Parathyroid adenoma (tissue), 2 donors: Measurements from ENCODE around the gene SPTLC2.
A peak's percentile ranks its signal among the peaks of the same experiment; 100 is the strongest.

Source experiments
- H2AFZ ChIP-seq: fragments of 300-600 bp; sonication (generic); one replicate; pipeline ENCODE4 v1.7.0; 2017; ENCODE audit warnings: antibody characterized with exemption, mild to moderate bottlenecking
- H3K27ac ChIP-seq: fragments of 300-600 bp; sonication (generic); one replicate; pipeline ENCODE4 v1.7.0; 2017
- H3K27me3 ChIP-seq: fragments of 300-600 bp; sonication (generic); one replicate; pipeline ENCODE4 v1.7.0; 2017; ENCODE audit warnings: low read length; ENCODE audit not compliant: control insufficient read depth, insufficient read depth
- H3K36me3 ChIP-seq: fragments of 300-600 bp; sonication (generic); one replicate; pipeline ENCODE4 v1.7.0; 2017; ENCODE audit warnings: low read length; ENCODE audit not compliant: control insufficient read depth, insufficient read depth
- H3K4me1 ChIP-seq: fragments of 300-600 bp; sonication (generic); one replicate; pipeline ENCODE4 v1.7.0; 2017; ENCODE audit warnings: control low read depth
- H3K4me2 ChIP-seq: fragments of 300-600 bp; sonication (generic); one replicate; pipeline ENCODE4 v1.7.0; 2017; ENCODE audit warnings: low read length
- H3K4me3 ChIP-seq: fragments of 300-600 bp; sonication (generic); one replicate; pipeline ENCODE4 v1.7.0; 2017; ENCODE audit warnings: low read depth, low read length
- H3K79me2 ChIP-seq: fragments of 300-600 bp; sonication (generic); one replicate; pipeline ENCODE4 v1.7.0; 2017; ENCODE audit warnings: control low read depth
- H3K9ac ChIP-seq: fragments of 300-600 bp; sonication (generic); one replicate; pipeline ENCODE4 v1.7.0; 2017; ENCODE audit warnings: mild to moderate bottlenecking
- H3K9me3 ChIP-seq: fragments of 300-600 bp; sonication (generic); one replicate; pipeline ENCODE4 v1.7.0; 2017; ENCODE audit warnings: low read length; ENCODE audit not compliant: control insufficient read depth
- CTCF ChIP-seq: fragments of 300-600 bp; sonication (generic); IDR thresholded peaks from one replicate; pipeline ENCODE4 v1.7.0; 2017; ENCODE audit warnings: antibody characterized with exemption, mild to moderate bottlenecking
- donor health status: primary hyperparathyroidism.

The SPTLC2 gene

GRCh38 chr14:77502109-77502782, 114.2 kb downstream of the SPTLC2 start:
- Histone ChIP-seq H2AFZ (no peak overlapping the region), H3K9me3 (no peaks in the 10 kb centered on the region), H3K27ac (no peak overlapping the region), H3K4me1 (no peaks in the 10 kb centered on the region), H3K36me3 (no peaks in the 10 kb centered on the region), H3K79me2 (no peaks in the 10 kb centered on the region), H3K4me2 (no peak overlapping the region), H3K4me3 (no peak overlapping the region), H3K27me3 (no peaks in the 10 kb centered on the region), H3K9ac (no peak overlapping the region)
- TF ChIP-seq CTCF, result no peak

- H3K9me3 ChIP-seq, result no peaks in the 10 kb centered on the region
- H3K79me2 ChIP-seq, result no peaks in the 10 kb centered on the region
- H3K4me2 ChIP-seq, result peak overlapping the region; percentile 83
- no peak overlapping the region for H3K27ac ChIP-seq
- peak overlapping the region; percentile 88 for H2AFZ ChIP-seq
- H3K4me1 ChIP-seq, result no peaks in the 10 kb centered on the region
- H3K27me3 ChIP-seq, result no peaks in the 10 kb centered on the region
- H3K36me3 ChIP-seq, result no peaks in the 10 kb centered on the region
- H3K9ac ChIP-seq, result no peak overlapping the region
- no peak for TF ChIP-seq CTCF
- peak overlapping the region; percentile 29 for H3K4me3 ChIP-seq
These were observed 117.4 kb downstream of the SPTLC2 start for GRCh38 chr14:77498984-77499527.

- no peak for TF ChIP-seq CTCF
- Histone ChIP-seq H3K4me1 (no peaks in the 10 kb centered on the region), H3K4me2 (peak within 1 kb of the TSS; percentile 83), H3K9ac (no peak within 1 kb of the TSS), H3K36me3 (no peaks in the 10 kb centered on the region), H3K79me2 (no peaks in the 10 kb centered on the region), H3K4me3 (peak within 1 kb of the TSS; percentile 29), H2AFZ (peak within 1 kb of the TSS; percentile 88), H3K27me3 (no peaks in the 10 kb centered on the region), H3K27ac (no peak within 1 kb of the TSS), H3K9me3 (no peaks in the 10 kb centered on the region)
These were observed 118.1 kb downstream of the SPTLC2 start, which contains the start of gene ISM2 for GRCh38 chr14:77498120-77498979. ISM2 (minus strand) TSS chr14:77498816; CDS start chr14:77498793, 23 bp downstream.

- no peaks in the 10 kb centered on the region for H3K9me3 ChIP-seq
- H3K4me3 ChIP-seq, result no peak overlapping the region
- H3K36me3 ChIP-seq, result no peaks in the 10 kb centered on the region
- no peaks in the 10 kb centered on the region for H3K27me3 ChIP-seq
- H3K4me2 ChIP-seq, result no peak overlapping the region
- TF ChIP-seq CTCF, result no peak
- no peak overlapping the region for H3K9ac ChIP-seq
- H3K27ac ChIP-seq, result no peak overlapping the region
- H2AFZ ChIP-seq, result no peak overlapping the region
- no peaks in the 10 kb centered on the region for H3K4me1 ChIP-seq
- H3K79me2 ChIP-seq, result no peaks in the 10 kb centered on the region
These were observed 121.1 kb downstream of the SPTLC2 start for GRCh38 chr14:77495334-77495733.
